Common myeloid progenitor, CD34-positive (primary cell): ENCODE measurements around the gene UGT8.
A peak's percentile ranks its signal among the peaks of the same experiment; 100 is the strongest.

Experiments
- CTCF ChIA-PET: fragments of 350-600 bp; sonication (Branson Sonifier 250); formaldehyde crosslinking; loops from one replicate; lab custom pipeline; 2021; ENCODE audit warnings: antibody characterized with exemption; lab: Charles Lee
- POLR2A ChIA-PET: fragments of 350-600 bp; sonication (Branson Sonifier 250); formaldehyde crosslinking; loops from one replicate; lab custom pipeline; 2021; ENCODE audit warnings: antibody characterized with exemption; lab: Charles Lee
- DNase-seq, 3 donors: peaks; one replicate each; pipeline versions ENCODE4 v3.0.0 to v3.0.0-alpha.2; 2013
- H3K27ac ChIP-seq, 2 experiments: 1 replicate in 1 of 2; 2 replicates in 1 of 2; pipeline ENCODE4 v1.7.0; 2013; ENCODE audit warnings: inconsistent platforms in 2 of 2, low read length in 2 of 2, mild to moderate bottlenecking in 2 of 2, low read depth in 1 of 2, moderate library complexity in 1 of 2; ENCODE audit not compliant: severe bottlenecking in 2 of 2, insufficient read depth in 1 of 2, poor library complexity in 1 of 2
- H3K27me3 ChIP-seq, 5 experiments: replicated peaks in 2 of 5; 1 replicate in 3 of 5; 2 replicates in 2 of 5; pipeline versions ENCODE4 v1.6.1 to v1.7.0; 2013; ENCODE audit warnings: low read length in 4 of 5, mild to moderate bottlenecking in 2 of 5, moderate library complexity in 2 of 5, inconsistent platforms in 1 of 5; ENCODE audit not compliant: insufficient read depth in 5 of 5, control insufficient read depth in 4 of 5
- H3K36me3 ChIP-seq, 4 experiments: 1 replicate in 2 of 4; 2 replicates in 2 of 4; pipeline versions ENCODE4 v1.6.1 to v1.7.0; 2013; ENCODE audit warnings: low read length in 3 of 4, control low read depth in 1 of 4, mild to moderate bottlenecking in 1 of 4; ENCODE audit not compliant: control insufficient read depth in 4 of 4, insufficient read depth in 4 of 4
- H3K4me1 ChIP-seq, 4 experiments: 1 replicate in 3 of 4; 2 replicates in 1 of 4; pipeline versions ENCODE4 v1.6.1 to v1.7.1; 2013; ENCODE audit warnings: low read length in 3 of 4, mild to moderate bottlenecking in 3 of 4, control low read depth in 1 of 4, inconsistent platforms in 1 of 4, moderate library complexity in 1 of 4; ENCODE audit not compliant: control insufficient read depth in 4 of 4, insufficient read depth in 4 of 4; ENCODE audit errors: control extremely low read depth in 1 of 4
- H3K4me3 ChIP-seq, 7 experiments: 1 replicate in 4 of 7; 2 replicates in 3 of 7; pipeline versions ENCODE4 v1.5.1 to v1.7.0; 2013; ENCODE audit warnings: mild to moderate bottlenecking in 7 of 7, low read length in 6 of 7, moderate library complexity in 6 of 7, inconsistent platforms in 2 of 7, low read depth in 2 of 7, control low read depth in 1 of 7; ENCODE audit not compliant: insufficient read depth in 4 of 7, control insufficient read depth in 1 of 7; ENCODE audit errors: extremely low read depth in 1 of 7
- H3K9me3 ChIP-seq, 5 experiments: 1 replicate in 4 of 5; 2 replicates in 1 of 5; pipeline versions ENCODE4 v1.6.1 to v1.7.1; 2013; ENCODE audit warnings: low read length in 4 of 5, mild to moderate bottlenecking in 2 of 5, inconsistent platforms in 1 of 5, low read depth in 1 of 5, moderate library complexity in 1 of 5; ENCODE audit not compliant: control insufficient read depth in 4 of 5, insufficient read depth in 2 of 5; ENCODE audit errors: control extremely low read depth in 1 of 5
- WGBS: methylation state at CpG from one replicate; pipeline ENCODE4 v1.1.5; 2013; ENCODE audit not compliant: insufficient coverage; 5-methylcytosine and 5-hydroxymethylcytosine counted together

The UGT8 gene

GRCh38 chr4:114597410-114598115 is 1.0 kb upstream of the UGT8 start:
- no peak for DNase-seq
- Histone ChIP-seq H3K4me3 (no peak overlapping the region), H3K9me3 (peaks cover 0 to 6% (median 0%) of the 10 kb centered on the region in 5 experiments), H3K36me3 (no peaks in the 10 kb centered on the region), H3K4me1 (peaks cover 0 to 21% (median 18%) of the 10 kb centered on the region in 4 experiments), H3K27me3 (peaks cover 15 to 68% (median 21%) of the 10 kb centered on the region in 5 experiments), H3K27ac (no peak overlapping the region)
- 54% methylated on average over 10 of the region's 17 CpGs for WGBS
- CTCF ChIA-PET = no interaction called here
- POLR2A ChIA-PET = no interaction called here

GRCh38 chr4:114599231-114599902 is 760 bp downstream of the UGT8 start:
- Histone ChIP-seq H3K4me1 (peaks cover 0 to 21% (median 18%) of the 10 kb centered on the region in 4 experiments), H3K9me3 (peaks cover 0 to 6% (median 0%) of the 10 kb centered on the region in 5 experiments), H3K36me3 (no peaks in the 10 kb centered on the region), H3K4me3 (peak overlapping the region in 5 of 7 experiments; percentile 40 to 74 (median 54)), H3K27me3 (peaks cover 18 to 73% (median 19%) of the 10 kb centered on the region in 5 experiments), H3K27ac (no peak overlapping the region)
- CTCF ChIA-PET = no interaction called here
- DNase-seq = peak in 2 of 3 donors; percentile 41
- WGBS = under 1% methylated on average over 37 of the region's 46 CpGs
- POLR2A ChIA-PET = no interaction called here

- Histone ChIP-seq H3K4me3 (peak overlapping the region in 5 of 7 experiments; percentile 13 to 74 (median 54)), H3K27me3 (peaks cover 18 to 72% (median 19%) of the 10 kb centered on the region in 5 experiments), H3K36me3 (no peaks in the 10 kb centered on the region), H3K9me3 (peaks cover 0 to 6% (median 0%) of the 10 kb centered on the region in 5 experiments), H3K4me1 (peaks cover 0 to 21% (median 18%) of the 10 kb centered on the region in 4 experiments), H3K27ac (no peak overlapping the region)
- ChIA-PET CTCF (no interaction called here), POLR2A (no interaction called here)
- WGBS = 5% methylated on average over 9 of the region's 15 CpGs
- DNase-seq = peak in 2 of 3 donors; percentile 9 to 10
These were observed 1.4 kb downstream of the UGT8 start for GRCh38 chr4:114599903-114600552.

- WGBS = no CpG with 5 or more reads among the region's 1 CpG
- Histone ChIP-seq H3K27ac (no peak overlapping the region), H3K9me3 (peaks cover 0 to under 1% (median 0%) of the 10 kb centered on the region in 5 experiments), H3K4me3 (no peak overlapping the region), H3K4me1 (peaks cover 0 to 21% (median 18%) of the 10 kb centered on the region in 4 experiments), H3K36me3 (no peaks in the 10 kb centered on the region), H3K27me3 (peaks cover 18 to 66% (median 19%) of the 10 kb centered on the region in 5 experiments)
- DNase-seq = no peak
- POLR2A ChIA-PET = no interaction called here
- CTCF ChIA-PET = no interaction called here
These were observed 2.1 kb downstream of the UGT8 start for GRCh38 chr4:114600672-114601071.

GRCh38 chr4:114601304-114602052 is 2.9 kb downstream of the UGT8 start:
- ChIA-PET CTCF (no interaction called here), POLR2A (no interaction called here)
- Histone ChIP-seq H3K36me3 (no peaks in the 10 kb centered on the region), H3K9me3 (no peaks in the 10 kb centered on the region), H3K4me1 (peaks cover 0 to 21% (median 18%) of the 10 kb centered on the region in 4 experiments), H3K27me3 (peaks cover 18 to 64% (median 19%) of the 10 kb centered on the region in 5 experiments), H3K4me3 (no peak overlapping the region), H3K27ac (no peak overlapping the region)
- WGBS = 83% methylated on average over 2 of the region's 5 CpGs
- DNase-seq = no peak

GRCh38 chr4:114603497-114603896 is 4.9 kb downstream of the UGT8 start:
- H3K4me1 ChIP-seq = peaks cover 0 to 15% (median 10%) of the 10 kb centered on the region in 4 experiments
- DNase-seq = peak in 1 of 3 donors; percentile 7
- H3K27me3 ChIP-seq = peaks cover 11 to 47% (median 18%) of the 10 kb centered on the region in 5 experiments
- H3K4me3 ChIP-seq = no peak overlapping the region
- POLR2A ChIA-PET = no interaction called here
- no peaks in the 10 kb centered on the region for H3K36me3 ChIP-seq
- CTCF ChIA-PET = no interaction called here
- 83% methylated on average over 1 of the region's 5 CpGs for WGBS
- no peak overlapping the region for H3K27ac ChIP-seq
- H3K9me3 ChIP-seq = no peaks in the 10 kb centered on the region
